ENCODE measurements around the gene TRAF1.

DNA sequence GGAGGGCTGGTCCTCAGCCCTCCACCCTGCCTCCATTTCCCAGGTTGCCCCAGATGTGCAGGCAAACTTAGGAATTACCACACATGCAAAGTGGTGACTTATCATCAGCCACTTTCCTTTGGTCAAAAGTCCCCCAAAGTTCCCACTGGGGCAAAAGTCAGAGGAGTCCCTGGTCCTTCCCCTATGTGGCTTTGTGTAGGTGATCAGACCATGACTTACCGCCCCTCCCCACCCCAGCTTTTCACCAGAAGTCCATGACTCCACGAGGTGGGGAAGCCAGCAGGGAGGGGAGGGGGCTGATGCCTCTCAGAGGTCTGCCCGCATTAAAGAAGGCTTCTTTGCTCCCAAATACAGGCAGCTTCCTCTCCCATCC, 5.8 kb downstream of the TRAF1 start:
- no peak for TF ChIP-seq BCLAF1 (IDR thresholded peaks at IDR 0.05)
- TF ChIP-seq, protein P1, sequence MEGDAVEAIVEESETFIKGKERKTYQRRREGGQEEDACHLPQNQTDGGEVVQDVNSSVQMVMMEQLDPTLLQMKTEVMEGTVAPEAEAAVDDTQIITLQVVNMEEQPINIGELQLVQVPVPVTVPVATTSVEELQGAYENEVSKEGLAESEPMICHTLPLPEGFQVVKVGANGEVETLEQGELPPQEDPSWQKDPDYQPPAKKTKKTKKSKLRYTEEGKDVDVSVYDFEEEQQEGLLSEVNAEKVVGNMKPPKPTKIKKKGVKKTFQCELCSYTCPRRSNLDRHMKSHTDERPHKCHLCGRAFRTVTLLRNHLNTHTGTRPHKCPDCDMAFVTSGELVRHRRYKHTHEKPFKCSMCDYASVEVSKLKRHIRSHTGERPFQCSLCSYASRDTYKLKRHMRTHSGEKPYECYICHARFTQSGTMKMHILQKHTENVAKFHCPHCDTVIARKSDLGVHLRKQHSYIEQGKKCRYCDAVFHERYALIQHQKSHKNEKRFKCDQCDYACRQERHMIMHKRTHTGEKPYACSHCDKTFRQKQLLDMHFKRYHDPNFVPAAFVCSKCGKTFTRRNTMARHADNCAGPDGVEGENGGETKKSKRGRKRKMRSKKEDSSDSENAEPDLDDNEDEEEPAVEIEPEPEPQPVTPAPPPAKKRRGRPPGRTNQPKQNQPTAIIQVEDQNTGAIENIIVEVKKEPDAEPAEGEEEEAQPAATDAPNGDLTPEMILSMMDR (IDR thresholded peaks at IDR 0.05 in 2 of 3, conservative IDR thresholded peaks at IDR 0.05 in 1 of 3; ENCODE audit: control insufficient read depth in 2 of 3, extremely low read depth in 1 of 3, insufficient read depth in 1 of 3, low read depth in 3 of 3, low read length in 3 of 3) = no peak
